ENCODE results near the gene LRCH1.

GRCh38 chr13:46600943-46601311, 48.0 kb downstream of the LRCH1 start:
- TF ChIP-seq SP1 (CRISPR knock-in tag; conservative IDR thresholded peaks at IDR 0.05) (no peak), CTCF (IDR thresholded peaks at IDR 0.05) (no peak), E2F5 (CRISPR knock-in tag; IDR thresholded peaks at IDR 0.05) (no peak), FOXK1 (CRISPR knock-in tag; IDR thresholded peaks at IDR 0.05) (no peak), USF2 (CRISPR knock-in tag; IDR thresholded peaks at IDR 0.05) (no peak), TEAD4 (CRISPR knock-in tag; IDR thresholded peaks at IDR 0.05) (no peak), ATF2 (CRISPR knock-in tag; IDR thresholded peaks at IDR 0.05; ENCODE audit: borderline replicate concordance, low read depth) (no peak), MLX (CRISPR knock-in tag; IDR thresholded peaks at IDR 0.05) (no peak), PRDM15 (CRISPR knock-in tag; IDR thresholded peaks at IDR 0.05) (no peak), MAX (CRISPR knock-in tag; IDR thresholded peaks at IDR 0.05) (no peak), ZNF671 (CRISPR knock-in tag; IDR thresholded peaks at IDR 0.05) (no peak), TCF7 (CRISPR knock-in tag; IDR thresholded peaks at IDR 0.05; ENCODE audit: low read depth) (no peak), CBFB (CRISPR knock-in tag; IDR thresholded peaks at IDR 0.05; ENCODE audit: low read depth) (no peak), PREB (CRISPR knock-in tag; IDR thresholded peaks at IDR 0.05; ENCODE audit: borderline replicate concordance) (no peak)
